GM12891 (cell line): Measurements from ENCODE around the gene EXOC1L.

ENCODE experiments used
- POLR2A ChIP-seq: IDR thresholded peaks from 2 replicates; pipeline ENCODE4 v1.6.1; 2011; ENCODE audit warnings: low read depth, low read length, control low read depth
- POU2F2 ChIP-seq: IDR thresholded peaks from 2 replicates; pipeline ENCODE4 v1.6.1; 2011; ENCODE audit warnings: low read depth, mild to moderate bottlenecking, control low read depth, low read length, moderate library complexity

DNA sequence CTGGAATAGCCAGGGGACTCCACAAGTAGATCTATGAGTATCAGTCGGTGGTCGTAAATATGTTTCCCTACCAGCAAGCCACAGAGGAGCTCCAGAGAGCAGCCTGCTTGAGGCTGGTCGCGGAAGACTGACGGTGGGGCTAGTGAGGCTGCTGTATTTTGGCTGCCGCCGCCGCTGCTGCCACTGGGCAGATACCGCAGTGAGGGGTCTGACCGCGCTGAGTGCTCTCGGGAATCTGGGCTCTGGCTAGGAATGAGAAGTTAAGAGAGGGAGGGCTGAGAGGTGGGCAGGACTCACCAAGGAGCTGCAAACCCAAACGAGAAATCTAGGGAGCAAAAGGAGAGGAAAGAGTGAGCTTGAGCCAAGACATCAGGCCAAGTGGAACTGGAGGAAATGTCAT lies at the start of gene EXOC1L:
- no peak for TF ChIP-seq POLR2A
- no peak for TF ChIP-seq POU2F2
